Ramos (cell line): Measurements from ENCODE around the gene MAP4K2.

Experiments
- in situ Hi-C: fragments of 300-500 bp; cut with MboI; formaldehyde crosslinking; loops from one replicate; pipeline ENCODE4 v1.14.3; 2022; ENCODE audit warnings: low sequenced_read_pairs; ENCODE audit not compliant: unreplicated experiment

MAP4K2 gene

DNA sequence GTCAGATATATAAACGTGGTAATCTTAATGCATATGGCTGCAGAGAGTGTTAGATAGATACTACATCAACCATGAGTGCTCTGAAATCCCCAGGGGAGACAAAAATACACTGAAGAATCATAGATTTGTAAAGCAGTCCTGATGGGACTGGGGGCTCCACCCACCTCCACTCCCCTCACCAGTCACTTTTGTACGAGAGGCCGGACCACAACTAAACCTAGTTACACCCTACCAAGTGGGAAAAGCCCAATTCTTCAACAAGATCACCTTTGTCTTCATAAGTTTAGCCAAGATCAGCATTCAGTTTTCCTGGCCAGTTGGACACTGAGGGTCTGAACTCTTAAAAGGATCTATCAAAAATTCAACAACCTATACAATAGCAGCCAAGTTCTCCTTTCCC, 26.1 kb downstream of the MAP4K2 start:
- in situ Hi-C loops = no loop called here

DNA sequence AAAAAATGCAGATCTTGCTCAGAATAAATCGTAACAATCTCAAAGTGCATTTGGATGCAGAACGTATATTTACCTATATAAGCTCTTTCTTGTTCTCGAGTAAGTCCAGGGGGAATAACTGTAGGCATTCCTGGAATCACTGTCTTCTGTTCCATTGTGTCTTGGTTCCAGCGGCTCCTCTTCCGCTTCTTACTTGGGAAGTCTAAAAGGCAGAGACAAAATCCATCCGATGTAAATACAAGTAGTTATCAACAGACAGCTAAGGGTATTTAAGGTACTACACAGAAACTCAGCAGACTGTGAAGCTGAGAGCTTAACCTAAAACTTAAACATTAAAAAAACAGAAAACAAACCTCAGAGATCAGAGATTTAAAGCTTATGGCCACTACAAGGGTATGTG, 26.6 kb downstream of the MAP4K2 start:
- in situ Hi-C loops = no loop called here

DNA sequence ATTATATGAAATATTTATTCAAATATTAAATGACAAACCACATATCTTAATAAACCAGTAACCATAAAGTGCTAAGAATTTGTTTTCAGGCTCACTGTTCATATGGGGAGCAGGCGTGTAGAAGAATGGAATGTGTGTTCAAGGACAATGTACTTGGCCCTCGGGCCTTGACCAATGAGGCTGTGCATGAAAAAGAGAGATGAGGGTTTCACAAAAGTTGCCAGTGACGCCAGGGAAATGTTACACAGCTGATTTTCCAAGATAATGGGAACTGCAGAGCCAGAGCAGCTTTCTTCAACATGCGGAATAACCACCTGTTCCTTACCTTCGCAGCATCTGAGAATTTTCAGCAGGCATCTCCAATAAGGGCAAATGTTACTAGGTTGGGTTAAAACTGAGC, 28.9 kb downstream of the MAP4K2 start:
- in situ Hi-C loops = no loop called here

GRCh38 chr11:64772303-64773018, 30.6 kb downstream of the MAP4K2 start:
- in situ Hi-C loops = no loop called here

- in situ Hi-C loops = no loop called here
Observed at GRCh38 chr11:64771861-64772260, 31.2 kb downstream of the MAP4K2 start.

DNA sequence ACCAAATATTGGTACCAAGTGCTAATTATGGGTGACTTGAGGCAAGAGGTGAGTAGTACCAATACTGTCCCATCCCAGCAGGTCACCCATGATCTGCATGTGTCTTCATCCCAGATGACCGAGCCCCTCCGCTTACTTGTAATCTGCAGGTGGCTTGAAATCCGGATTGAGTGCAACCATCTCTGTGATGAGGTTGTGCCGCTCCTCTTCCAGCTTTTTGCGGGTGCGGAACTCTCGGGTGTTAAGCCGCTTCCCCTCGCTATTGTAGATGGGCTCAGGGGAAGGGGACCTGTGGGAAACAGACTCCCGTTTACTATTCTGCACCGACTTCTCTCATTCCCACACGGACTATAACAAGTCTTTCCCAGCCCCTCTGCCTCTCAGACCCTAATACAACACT, 32.9 kb downstream of the MAP4K2 start:
- in situ Hi-C loops = no loop called here

GRCh38 chr11:64769283-64769682, 33.7 kb downstream of the MAP4K2 start:
- in situ Hi-C loops = no loop called here

DNA sequence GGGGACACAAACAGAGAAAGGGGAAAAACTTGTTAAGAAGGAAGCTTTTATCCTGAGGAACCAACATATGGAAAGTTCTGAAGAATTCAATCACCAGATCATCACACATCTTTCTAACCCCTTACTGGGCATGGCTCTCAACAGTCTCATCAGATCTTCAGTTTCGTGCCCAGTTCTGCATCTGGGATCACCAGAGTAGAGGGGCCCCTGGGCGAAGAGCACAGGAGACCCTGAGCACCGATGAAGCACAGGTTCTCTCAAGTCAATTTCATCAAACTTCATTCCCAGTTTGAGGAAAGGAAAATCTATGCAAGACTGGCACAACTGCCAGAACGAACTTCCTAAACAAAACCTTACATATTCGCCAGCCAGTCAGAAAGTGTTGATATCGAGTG, 34.7 kb downstream of the MAP4K2 start:
- in situ Hi-C loops = no loop called here

DNA sequence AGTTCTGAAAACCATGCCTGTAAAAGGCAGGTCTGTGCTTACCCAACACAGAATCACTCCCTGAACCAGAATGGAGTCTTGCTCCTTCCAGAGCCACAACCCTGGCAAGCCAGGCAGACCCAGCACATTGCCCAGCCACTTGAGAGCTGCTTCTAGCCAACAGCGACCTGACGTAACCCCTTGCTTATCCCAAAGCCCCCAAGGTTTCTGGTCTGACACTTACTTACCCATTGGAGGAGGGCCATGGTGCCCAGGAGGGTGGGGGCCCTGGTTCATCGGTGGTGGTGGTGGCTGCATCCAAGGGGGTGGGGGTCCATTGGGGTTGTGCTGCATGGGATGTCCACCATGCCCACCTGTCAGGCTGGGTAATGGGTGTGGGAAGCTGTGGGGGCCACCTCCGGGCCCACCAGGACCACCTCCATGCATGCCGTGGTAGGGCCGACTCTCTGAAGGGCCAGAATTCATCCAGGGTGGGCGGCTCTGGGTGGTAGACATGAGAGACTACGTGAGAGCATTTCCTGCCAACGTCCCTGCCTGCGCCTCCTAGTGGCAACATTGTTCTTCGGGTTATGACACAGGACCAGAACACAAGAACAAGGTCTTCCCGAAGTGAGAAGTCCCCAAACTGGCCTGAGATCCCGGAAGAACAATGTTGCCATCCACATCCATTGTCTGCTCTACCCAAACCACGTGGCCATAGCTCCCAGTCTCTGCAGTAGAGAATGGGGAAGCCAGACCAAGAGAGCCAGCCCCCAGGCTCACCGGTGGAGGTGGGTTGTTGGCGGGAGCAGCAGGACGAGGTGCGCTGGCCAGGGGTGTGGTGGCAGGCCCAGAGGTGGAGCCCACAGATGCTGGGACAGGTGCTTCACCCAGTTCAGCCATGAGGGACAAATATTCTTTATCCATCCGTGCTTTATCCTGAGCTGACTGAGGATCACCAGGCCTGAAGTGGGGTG, 35.4 kb downstream of the MAP4K2 start:
- in situ Hi-C loops = no loop called here

GRCh38 chr11:64766881-64767280, 36.1 kb downstream of the MAP4K2 start:
- in situ Hi-C loops = no loop called here

DNA sequence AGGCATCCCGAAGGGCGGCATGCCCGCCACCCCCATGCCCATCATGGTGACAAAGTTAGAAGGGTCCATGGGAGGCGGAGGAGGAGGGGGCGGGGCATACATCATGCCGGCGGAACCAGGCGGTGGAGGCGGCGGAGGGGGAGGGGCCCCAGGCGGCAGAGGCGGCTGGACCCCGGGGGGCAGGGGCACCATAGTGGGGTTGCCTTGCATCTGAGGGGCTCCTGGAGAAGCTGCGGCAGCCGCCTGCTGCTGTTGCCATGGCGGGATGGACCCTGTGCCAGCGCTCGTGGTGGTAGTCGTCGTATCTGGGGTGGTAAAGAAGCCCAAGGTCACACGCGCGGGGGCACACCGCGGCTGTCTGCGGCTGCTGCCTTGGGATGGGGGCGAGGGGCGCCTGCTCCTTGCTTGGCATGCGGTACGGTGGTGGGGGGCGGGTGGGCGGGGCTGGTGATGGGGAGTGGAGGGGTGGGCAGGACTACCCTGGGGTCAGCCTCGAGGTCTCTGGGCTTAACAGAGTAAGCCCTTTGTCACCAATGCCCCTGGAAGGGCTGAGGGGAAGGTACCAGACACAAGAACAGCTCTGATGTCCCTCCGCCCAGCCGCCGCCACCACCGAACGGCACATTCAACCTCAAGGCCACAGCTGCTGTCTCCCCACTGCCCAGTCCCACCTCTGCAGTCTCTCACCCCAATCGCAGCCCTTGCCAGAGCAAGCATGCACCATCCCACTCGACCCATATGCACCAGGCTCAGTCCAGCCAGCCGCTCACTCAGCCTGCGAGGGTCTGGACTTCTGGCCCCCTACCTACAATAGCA, 37.0 kb downstream of the MAP4K2 start:
- in situ Hi-C loops = no loop called here

DNA sequence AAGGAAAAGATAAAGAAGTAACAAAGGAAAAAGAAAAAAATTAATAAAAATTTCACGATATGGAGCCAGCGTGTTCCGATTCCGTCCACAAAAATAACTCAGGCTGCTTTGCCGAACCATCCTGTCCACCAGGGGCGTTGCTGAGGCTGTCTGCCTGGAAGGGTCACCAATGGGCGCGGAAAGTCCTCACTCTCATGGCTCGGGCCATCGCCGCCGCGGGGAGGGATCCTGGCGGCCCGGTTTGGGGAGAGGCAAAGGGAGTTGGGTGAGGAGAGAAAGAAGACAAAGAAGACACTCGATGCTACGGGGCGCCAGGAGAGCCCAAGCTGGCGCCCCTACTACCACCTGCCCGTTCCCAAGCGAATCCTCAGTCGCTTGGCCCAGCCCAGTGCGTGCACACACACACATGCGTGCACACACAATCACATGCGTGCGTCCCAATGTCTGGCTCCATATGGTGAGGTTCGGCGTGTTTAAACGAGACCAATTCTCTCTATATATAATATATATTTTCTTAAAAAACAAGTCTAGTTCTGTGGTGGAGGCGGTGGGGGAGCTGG, 37.6 kb downstream of the MAP4K2 start:
- in situ Hi-C loops = no loop called here

DNA sequence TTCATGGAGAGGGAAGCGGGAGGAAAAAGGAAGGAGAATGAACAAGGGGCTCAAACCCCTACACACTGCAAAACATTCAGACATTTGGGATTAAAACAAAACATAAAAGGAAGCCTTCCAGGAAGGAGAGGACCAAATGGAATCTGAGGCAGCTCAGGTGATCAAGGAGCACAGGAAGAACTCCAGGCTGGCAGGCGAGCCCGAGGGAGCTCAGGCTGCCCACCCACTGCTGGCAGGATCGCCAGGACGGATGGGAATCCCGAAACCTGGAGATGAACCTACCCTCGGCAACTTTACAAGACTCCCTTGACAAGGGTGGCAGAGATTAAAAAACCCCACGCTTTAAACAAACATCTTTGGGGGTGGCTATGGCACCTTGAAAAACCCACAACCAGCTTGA, 38.3 kb downstream of the MAP4K2 start:
- in situ Hi-C loops = no loop called here

DNA sequence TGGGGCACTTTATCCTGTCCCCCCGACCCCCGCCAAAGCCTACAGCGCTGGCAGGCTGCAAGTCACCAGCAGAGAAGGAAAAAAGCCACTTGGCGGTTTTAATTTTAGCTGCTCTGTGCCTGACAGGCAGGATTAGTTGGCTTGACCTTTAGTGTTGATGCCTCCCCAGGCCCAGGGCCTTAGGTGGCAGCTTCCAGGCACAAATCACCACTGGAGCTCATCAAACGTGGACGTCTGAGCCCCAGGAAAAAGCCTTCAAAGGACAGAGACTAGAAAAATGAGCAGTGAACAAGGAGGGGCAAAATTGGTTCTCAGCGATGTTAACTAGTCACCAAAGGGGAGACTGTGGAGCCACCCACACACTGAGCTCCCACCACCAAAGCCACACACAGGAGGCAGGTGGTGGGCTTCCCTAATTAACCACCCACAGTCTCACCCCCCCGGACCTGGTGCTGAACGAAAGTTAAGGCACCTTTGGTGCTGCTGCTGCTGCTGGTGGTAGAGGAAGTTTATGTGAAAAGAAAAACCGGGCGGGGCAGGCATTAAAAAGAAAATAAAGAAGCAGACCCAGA, 38.9 kb downstream of the MAP4K2 start:
- in situ Hi-C loops = no loop called here

DNA sequence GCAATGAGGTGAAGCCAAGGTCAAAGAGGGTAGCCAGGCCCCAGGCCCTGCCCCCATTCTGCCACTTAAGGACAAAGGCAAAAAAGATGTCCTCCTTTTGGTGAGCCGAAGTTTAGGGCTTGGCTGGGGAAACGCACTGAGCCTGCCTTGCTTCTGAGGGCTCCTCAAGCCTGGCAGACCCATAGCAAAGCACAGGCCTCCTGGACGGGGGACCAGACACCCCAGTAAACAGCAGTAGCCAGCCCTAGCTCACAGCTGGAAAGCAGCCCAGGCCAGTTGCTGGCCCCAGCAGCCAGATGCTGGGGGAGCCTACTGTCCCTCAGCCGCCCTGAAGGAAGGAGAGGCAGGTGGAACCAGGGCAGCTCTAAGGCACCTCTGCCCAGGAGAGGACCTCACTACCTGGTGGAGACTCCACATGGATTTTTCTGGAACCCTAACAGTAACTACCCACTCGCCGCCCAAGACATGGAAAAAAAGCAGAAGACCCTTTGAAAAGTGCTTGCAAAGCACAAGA, 39.4 kb downstream of the MAP4K2 start:
- in situ Hi-C loops = no loop called here

DNA sequence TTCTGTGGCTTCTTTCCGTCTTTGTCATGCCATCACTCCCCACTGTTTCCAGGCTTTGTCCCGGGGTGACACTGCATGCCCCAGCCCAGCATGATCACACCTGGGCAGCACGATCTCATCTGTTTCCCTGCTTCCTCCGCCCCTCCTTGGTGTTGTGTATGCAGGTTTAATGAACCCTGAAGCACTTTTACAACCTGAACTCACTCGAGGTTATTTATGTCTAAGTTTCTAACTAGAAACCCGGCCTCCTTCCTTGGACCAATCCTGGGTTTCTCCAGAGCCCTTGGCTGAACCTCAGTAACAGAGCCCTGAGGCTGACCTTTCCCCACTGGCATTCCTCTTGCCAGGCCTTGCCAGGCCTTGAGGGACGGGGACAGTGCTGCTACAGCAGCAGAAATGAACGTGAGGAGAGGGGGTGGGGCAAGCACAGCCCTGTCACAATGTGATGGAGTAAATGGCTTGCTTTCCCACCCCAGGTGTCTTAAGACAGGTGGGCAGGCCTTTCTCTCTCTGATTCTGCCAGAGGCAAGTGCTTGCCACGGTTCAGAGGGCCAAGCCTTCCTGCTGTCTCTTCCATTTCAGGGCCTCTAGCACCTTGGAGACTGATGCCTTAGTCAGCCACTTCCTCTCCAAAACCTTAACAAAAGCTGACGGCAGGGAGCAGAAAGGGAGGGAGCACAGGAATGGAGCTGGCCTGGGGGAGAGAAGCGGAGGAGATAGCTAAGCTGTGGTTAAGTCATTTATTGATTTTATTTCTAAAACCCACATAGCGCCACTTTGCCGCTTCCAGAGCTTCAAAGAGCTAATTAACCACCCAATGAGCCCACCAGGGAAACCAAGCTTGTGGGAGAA, 40.1 kb downstream of the MAP4K2 start:
- in situ Hi-C loops = no loop called here

- in situ Hi-C loops = no loop called here
Observed at GRCh38 chr11:64762277-64762673, 40.7 kb downstream of the MAP4K2 start.

DNA sequence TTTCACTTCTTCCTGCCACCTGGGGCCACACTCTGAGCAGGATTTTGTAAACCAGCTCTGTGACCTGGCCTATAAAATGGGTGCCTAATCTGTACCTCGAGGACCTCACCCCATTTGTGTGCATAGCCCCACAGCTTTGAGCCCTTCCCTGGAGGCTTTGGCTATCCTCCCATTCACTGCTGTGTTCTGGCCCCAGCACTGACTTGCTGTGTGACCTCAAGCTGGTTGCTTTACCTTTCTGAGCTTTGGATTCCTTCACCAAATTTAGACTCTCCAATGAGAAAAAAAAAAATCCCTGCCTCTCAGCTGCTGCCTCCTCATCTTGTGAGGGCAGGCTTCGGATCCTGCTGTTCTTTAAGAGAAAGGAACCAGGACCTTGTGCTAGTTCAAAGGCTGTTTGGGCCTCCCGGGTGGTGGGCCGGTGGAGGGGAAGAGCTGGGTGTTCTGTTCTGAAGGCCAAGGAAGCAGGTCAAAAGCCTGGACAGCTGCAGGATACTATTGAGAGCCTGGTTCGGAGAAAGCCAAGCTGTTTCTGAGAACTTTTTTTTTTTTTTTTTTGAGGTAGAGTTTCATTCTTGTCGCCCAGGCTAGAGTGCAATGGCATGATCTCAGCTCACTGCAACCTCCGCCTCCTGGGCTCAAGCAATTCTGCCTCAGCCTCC, 42.1 kb downstream of the MAP4K2 start:
- in situ Hi-C loops = no loop called here
